ENCODE measurements around the gene PLA2G4C.

The PLA2G4C gene, protein sequence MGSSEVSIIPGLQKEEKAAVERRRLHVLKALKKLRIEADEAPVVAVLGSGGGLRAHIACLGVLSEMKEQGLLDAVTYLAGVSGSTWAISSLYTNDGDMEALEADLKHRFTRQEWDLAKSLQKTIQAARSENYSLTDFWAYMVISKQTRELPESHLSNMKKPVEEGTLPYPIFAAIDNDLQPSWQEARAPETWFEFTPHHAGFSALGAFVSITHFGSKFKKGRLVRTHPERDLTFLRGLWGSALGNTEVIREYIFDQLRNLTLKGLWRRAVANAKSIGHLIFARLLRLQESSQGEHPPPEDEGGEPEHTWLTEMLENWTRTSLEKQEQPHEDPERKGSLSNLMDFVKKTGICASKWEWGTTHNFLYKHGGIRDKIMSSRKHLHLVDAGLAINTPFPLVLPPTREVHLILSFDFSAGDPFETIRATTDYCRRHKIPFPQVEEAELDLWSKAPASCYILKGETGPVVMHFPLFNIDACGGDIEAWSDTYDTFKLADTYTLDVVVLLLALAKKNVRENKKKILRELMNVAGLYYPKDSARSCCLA

DNA sequence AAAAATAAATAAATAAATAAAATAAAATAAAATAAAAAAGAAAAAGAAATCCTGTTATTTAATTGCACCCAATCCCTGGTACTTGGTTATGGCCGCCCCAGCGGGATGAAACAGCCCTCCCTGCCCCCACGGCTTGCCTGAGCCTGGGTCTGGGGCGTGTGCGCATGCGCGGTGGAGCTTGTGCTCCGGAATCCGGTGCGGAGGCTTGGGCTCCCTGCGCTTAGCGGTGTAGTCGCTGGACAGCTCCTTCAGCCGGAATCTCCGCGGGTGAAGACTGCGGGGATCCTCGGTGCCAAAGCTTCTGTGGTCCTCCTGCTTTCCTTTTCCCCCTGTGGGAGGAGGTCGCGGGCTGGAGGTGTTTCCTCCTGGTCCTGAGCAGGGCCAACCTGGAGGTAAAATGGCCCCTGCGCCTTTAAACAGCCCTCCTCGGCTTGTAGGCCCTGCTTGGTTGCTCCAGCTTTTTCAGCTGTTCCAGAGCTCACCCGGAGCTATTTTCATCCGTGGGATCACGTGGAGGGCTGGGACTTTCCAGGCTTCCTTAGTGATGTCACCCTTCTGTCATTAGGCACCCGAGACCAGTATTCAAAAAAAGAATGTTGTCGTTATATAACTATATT lies at the start of gene PLA2G4C:
Gene PLA2G4C (minus strand): TSS at position 468 of the 617 bp plus-strand sequence. CDS start 4,288 bp downstream, outside the sequence.
- Histone ChIP-seq H3K9me3 (ENCODE audit: insufficient read depth, low read length) (no peaks in the 10 kb centered on the region), H3K4me1 (ENCODE audit: insufficient read depth, insufficient read length) (no peaks in the 10 kb centered on the region), H3K9ac (ENCODE audit: insufficient read length, low read depth) (peak within 1 kb of the TSS; percentile 74), H3K27me3 (ENCODE audit: insufficient read depth, insufficient read length) (no peaks in the 10 kb centered on the region), H3K36me3 (ENCODE audit: insufficient read depth, insufficient read length, low read length) (peaks cover 13% of the 10 kb centered on the region), H3K4me3 (ENCODE audit: insufficient read length, low read depth) (peak within 1 kb of the TSS; percentile 21)
- peak; percentile 77 for DNase-seq (ENCODE audit: low read depth, low spot score)
- TF ChIP-seq SUZ12 (IDR thresholded peaks at IDR 0.05; ENCODE audit: extremely low read depth, insufficient read depth, insufficient read length) (no peak), ZNF274 (IDR thresholded peaks at IDR 0.05; ENCODE audit: low read depth, low read length) (no peak), YY1 (IDR thresholded peaks at IDR 0.05; ENCODE audit: insufficient read depth, insufficient read length) (no peak)

DNA sequence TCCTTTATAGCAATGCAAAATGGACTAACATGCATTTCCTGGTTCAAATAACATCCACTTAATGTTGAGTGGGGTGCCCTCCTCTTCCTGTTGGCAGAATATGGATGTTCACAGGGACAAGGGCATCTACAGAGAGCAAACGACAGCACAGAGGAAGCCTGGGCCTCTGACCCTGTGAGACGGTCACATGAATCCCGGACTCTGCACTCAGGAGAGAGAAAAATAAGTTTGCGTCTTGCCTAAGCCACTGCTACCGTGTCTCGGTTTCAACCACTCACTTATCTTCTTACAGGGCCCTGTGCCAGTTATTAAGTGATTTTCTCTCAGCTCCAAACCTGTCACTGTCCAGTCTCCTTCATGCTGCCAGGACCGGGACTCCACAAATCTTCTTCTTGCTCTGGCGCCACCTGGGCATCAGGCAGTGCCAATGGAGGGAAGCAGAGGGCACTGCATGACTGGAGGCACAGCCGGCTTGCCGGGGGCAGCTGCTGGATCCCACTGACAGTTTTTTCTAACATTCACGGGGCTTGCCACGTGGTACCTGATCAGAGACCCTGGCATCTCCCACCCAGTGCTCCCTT lies 47.7 kb upstream of the PLA2G4C start:
- Histone ChIP-seq H3K36me3 (ENCODE audit: insufficient read depth, insufficient read length, low read length) (peaks cover 57% of the 10 kb centered on the region), H3K9me3 (ENCODE audit: insufficient read depth, low read length) (no peaks in the 10 kb centered on the region), H3K27me3 (ENCODE audit: insufficient read depth, insufficient read length) (no peaks in the 10 kb centered on the region), H3K4me1 (ENCODE audit: insufficient read depth, insufficient read length) (no peaks in the 10 kb centered on the region), H3K4me3 (ENCODE audit: insufficient read length, low read depth) (no peak overlapping the region), H3K9ac (ENCODE audit: insufficient read length, low read depth) (no peak overlapping the region)
- TF ChIP-seq YY1 (IDR thresholded peaks at IDR 0.05; ENCODE audit: insufficient read depth, insufficient read length) (no peak), SUZ12 (IDR thresholded peaks at IDR 0.05; ENCODE audit: extremely low read depth, insufficient read depth, insufficient read length) (no peak), ZNF274 (IDR thresholded peaks at IDR 0.05; ENCODE audit: low read depth, low read length) (no peak)
- no peak for DNase-seq (ENCODE audit: low read depth, low spot score)

DNA sequence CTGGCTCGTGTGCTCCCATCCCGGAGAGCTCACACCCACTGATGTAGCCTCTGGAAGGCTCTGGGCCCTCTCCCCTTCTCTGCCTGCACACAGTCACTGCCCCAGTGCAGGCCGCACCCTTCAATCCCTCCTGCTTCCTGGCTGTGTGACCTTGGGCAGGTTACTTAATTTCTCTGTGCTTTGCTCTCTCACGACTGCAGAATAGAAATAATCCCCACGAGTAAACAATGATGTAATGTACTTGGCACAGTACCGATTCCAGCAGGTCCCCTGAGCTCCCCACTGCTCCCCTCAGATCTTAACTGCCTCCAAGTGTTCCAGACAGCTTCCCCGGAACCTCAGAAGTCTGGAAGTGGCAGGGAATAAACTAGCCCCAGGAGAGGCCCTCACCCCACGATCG lies 43.4 kb upstream of the PLA2G4C start:
- Histone ChIP-seq H3K9ac (ENCODE audit: insufficient read length, low read depth) (no peak overlapping the region), H3K9me3 (ENCODE audit: insufficient read depth, low read length) (no peaks in the 10 kb centered on the region), H3K4me1 (ENCODE audit: insufficient read depth, insufficient read length) (no peaks in the 10 kb centered on the region), H3K27me3 (ENCODE audit: insufficient read depth, insufficient read length) (no peaks in the 10 kb centered on the region), H3K36me3 (ENCODE audit: insufficient read depth, insufficient read length, low read length) (peaks cover 55% of the 10 kb centered on the region), H3K4me3 (ENCODE audit: insufficient read length, low read depth) (no peak overlapping the region)
- no peak for TF ChIP-seq ZNF274 (IDR thresholded peaks at IDR 0.05; ENCODE audit: low read depth, low read length)
- no peak for DNase-seq (ENCODE audit: low read depth, low spot score)

- TF ChIP-seq YY1 (IDR thresholded peaks at IDR 0.05; ENCODE audit: insufficient read depth, insufficient read length) (no peak), ZNF274 (IDR thresholded peaks at IDR 0.05; ENCODE audit: low read depth, low read length) (no peak), SUZ12 (IDR thresholded peaks at IDR 0.05; ENCODE audit: extremely low read depth, insufficient read depth, insufficient read length) (no peak)
- Histone ChIP-seq H3K27me3 (ENCODE audit: insufficient read depth, insufficient read length) (no peaks in the 10 kb centered on the region), H3K9me3 (ENCODE audit: insufficient read depth, low read length) (no peaks in the 10 kb centered on the region), H3K4me3 (ENCODE audit: insufficient read length, low read depth) (no peak overlapping the region), H3K9ac (ENCODE audit: insufficient read length, low read depth) (no peak overlapping the region), H3K36me3 (ENCODE audit: insufficient read depth, insufficient read length, low read length) (peaks cover 57% of the 10 kb centered on the region), H3K4me1 (ENCODE audit: insufficient read depth, insufficient read length) (no peaks in the 10 kb centered on the region)
- peak; percentile 18 for DNase-seq (ENCODE audit: low read depth, low spot score)
Measured at GRCh38 chr19:48152551-48152950, 41.9 kb upstream of the PLA2G4C start.

DNA sequence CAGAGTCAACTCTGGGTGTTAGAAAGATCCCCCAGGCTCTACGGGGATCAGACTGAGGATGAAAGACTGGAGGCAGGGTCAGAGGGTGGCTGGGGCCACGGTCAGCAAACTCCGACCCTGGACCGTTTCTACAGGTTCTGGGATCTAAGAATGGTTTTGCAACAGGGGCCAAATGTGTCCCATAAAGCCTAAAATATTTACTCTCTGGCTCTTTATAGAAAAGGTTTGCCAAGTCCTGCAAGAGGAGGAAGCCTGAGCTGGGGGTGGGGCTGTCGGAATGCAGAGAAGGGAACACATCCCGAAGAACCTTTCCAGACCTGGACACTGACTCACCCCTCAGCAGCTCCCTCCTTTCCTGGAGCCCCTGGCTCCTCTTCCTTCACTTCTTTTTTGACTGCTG lies 38.8 kb upstream of the PLA2G4C start:
- TF ChIP-seq ZNF274 (IDR thresholded peaks at IDR 0.05; ENCODE audit: low read depth, low read length): no peak
- H3K36me3 ChIP-seq (ENCODE audit: insufficient read depth, insufficient read length, low read length): peaks cover 64% of the 10 kb centered on the region
- no peak for DNase-seq (ENCODE audit: low read depth, low spot score)

DNA sequence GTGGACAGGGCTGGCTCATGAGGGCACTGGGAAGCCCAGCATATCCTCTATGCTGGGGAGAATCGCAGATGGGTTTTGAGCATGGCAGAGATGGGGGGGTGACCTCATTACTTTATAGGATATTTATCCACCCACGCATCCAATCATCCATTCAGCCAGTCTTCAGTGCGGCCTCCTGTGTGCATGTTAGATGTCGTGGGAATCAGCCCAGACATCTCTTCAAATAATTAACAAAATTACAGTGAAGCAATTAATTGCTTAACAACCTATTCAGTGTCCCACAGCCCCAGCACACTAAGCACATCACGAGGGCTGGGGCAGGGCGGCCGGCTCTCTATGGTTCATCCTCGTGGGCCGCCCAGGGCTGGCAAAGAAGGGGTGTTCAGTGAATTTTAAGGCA lies 38.0 kb upstream of the PLA2G4C start:
- no peak for TF ChIP-seq ZNF274 (IDR thresholded peaks at IDR 0.05; ENCODE audit: low read depth, low read length)
- no peak for TF ChIP-seq YY1 (IDR thresholded peaks at IDR 0.05; ENCODE audit: insufficient read depth, insufficient read length)
- no peak for TF ChIP-seq SUZ12 (IDR thresholded peaks at IDR 0.05; ENCODE audit: extremely low read depth, insufficient read depth, insufficient read length)
- Histone ChIP-seq H3K36me3 (ENCODE audit: insufficient read depth, insufficient read length, low read length) (peaks cover 73% of the 10 kb centered on the region), H3K4me3 (ENCODE audit: insufficient read length, low read depth) (no peak overlapping the region)

More for the DNA sequence above, 38.8 kb upstream of the PLA2G4C start:
- Histone ChIP-seq H3K4me1 (ENCODE audit: insufficient read depth, insufficient read length) (no peaks in the 10 kb centered on the region), H3K27me3 (ENCODE audit: insufficient read depth, insufficient read length) (no peaks in the 10 kb centered on the region), H3K9me3 (ENCODE audit: insufficient read depth, low read length) (no peaks in the 10 kb centered on the region), H3K4me3 (ENCODE audit: insufficient read length, low read depth) (no peak overlapping the region), H3K9ac (ENCODE audit: insufficient read length, low read depth) (no peak overlapping the region)

DNA sequence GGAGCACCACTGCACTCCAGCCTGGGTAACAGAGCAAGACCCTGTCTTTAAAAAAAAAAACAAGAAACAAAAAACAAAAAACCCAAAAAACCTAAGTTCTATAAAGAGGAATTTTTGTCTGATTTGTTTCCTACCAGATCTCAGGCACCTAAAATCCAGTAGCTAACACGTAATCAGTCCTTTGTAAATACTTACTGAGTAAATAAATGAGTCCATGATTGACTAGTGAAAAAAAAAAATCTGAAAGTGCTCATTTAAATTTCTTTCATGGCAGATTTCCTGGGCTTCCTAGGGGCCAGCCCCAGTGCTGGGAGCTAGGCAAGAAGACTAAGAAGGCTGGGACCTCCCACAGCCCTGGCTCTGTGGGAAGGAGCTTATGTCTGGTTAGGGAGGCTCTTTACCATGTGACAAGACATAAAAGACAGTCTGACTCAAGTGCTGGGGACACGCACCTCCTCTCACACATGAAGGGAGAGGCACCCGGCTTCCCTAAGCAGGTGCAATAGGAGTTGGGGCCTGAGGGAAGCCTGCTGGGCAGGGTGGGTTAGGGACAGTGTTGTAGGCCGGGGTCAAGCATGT lies 37.1 kb upstream of the PLA2G4C start:
- no peaks in the 10 kb centered on the region for H3K9me3 ChIP-seq (ENCODE audit: insufficient read depth, low read length)
- no peak overlapping the region for H3K4me3 ChIP-seq (ENCODE audit: insufficient read length, low read depth)
- no peak for DNase-seq (ENCODE audit: low read depth, low spot score)
- no peaks in the 10 kb centered on the region for H3K27me3 ChIP-seq (ENCODE audit: insufficient read depth, insufficient read length)
- H3K36me3 ChIP-seq (ENCODE audit: insufficient read depth, insufficient read length, low read length): peaks cover 81% of the 10 kb centered on the region
- H3K4me1 ChIP-seq (ENCODE audit: insufficient read depth, insufficient read length): no peaks in the 10 kb centered on the region
- no peak overlapping the region for H3K9ac ChIP-seq (ENCODE audit: insufficient read length, low read depth)
- no peak for TF ChIP-seq YY1 (IDR thresholded peaks at IDR 0.05; ENCODE audit: insufficient read depth, insufficient read length)
- no peak for TF ChIP-seq SUZ12 (IDR thresholded peaks at IDR 0.05; ENCODE audit: extremely low read depth, insufficient read depth, insufficient read length)
- TF ChIP-seq ZNF274 (IDR thresholded peaks at IDR 0.05; ENCODE audit: low read depth, low read length): no peak

More for the DNA sequence above, 38.0 kb upstream of the PLA2G4C start:
- H3K9me3 ChIP-seq (ENCODE audit: insufficient read depth, low read length): no peaks in the 10 kb centered on the region
- no peak for DNase-seq (ENCODE audit: low read depth, low spot score)
- H3K4me1 ChIP-seq (ENCODE audit: insufficient read depth, insufficient read length): no peaks in the 10 kb centered on the region
- H3K9ac ChIP-seq (ENCODE audit: insufficient read length, low read depth): no peak overlapping the region
- H3K27me3 ChIP-seq (ENCODE audit: insufficient read depth, insufficient read length): no peaks in the 10 kb centered on the region

All from NT2/D1 (cell line).